VCaP (cell line): Measurements from ENCODE around the gene ORAI1.

Experiments
- H3K27ac ChIP-seq: fragments of 450-650 bp; 2 replicates; pipeline ENCODE4 v1.5.1; 2017
- TF ChIP-seq, protein P1 (sequence below): fragments of 450-650 bp; conservative IDR thresholded peaks from 2 replicates; pipeline ENCODE4 v1.5.1; 2017; ENCODE audit warnings: mild to moderate bottlenecking, moderate library complexity

ORAI1 gene

DNA sequence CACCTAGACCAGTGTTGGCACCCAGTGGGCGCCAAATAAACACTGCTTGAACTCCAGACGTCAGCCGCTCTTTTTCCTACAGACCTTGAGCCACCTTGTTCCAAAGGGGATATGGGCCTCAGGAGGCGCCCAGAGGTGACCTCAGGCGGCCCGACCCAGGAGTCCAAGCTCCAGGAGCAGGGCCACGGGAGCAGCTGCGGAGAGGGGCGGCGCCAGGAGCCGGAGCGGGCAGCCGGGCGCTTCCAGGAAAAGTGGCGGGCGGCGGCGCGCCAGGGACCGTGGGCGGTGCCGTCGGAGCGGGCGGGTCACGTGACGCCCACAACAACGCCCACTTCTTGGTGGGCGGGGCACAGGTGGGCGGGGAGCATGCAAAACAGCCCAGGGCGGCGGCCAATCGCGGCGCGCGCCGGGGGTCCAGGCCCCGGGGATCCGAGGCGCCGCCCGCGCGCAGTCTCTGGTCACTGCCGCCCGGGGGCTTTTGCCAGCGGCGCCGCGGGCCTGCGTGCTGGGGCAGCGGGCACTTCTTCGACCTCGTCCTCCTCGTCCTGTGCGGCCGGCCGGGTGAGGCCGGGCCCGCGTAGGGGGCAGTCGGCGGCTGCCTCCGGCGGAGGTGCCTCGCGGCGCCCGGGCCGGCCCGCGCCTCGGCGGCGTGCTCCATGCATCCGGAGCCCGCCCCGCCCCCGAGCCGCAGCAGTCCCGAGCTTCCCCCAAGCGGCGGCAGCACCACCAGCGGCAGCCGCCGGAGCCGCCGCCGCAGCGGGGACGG is at the start of gene ORAI1:
TSS of gene ORAI1 (plus strand) at position 444 of the 766 bp plus-strand sequence.
- peak within 1 kb of the TSS; percentile 85 for H3K27ac ChIP-seq
- TF ChIP-seq, protein P1, sequence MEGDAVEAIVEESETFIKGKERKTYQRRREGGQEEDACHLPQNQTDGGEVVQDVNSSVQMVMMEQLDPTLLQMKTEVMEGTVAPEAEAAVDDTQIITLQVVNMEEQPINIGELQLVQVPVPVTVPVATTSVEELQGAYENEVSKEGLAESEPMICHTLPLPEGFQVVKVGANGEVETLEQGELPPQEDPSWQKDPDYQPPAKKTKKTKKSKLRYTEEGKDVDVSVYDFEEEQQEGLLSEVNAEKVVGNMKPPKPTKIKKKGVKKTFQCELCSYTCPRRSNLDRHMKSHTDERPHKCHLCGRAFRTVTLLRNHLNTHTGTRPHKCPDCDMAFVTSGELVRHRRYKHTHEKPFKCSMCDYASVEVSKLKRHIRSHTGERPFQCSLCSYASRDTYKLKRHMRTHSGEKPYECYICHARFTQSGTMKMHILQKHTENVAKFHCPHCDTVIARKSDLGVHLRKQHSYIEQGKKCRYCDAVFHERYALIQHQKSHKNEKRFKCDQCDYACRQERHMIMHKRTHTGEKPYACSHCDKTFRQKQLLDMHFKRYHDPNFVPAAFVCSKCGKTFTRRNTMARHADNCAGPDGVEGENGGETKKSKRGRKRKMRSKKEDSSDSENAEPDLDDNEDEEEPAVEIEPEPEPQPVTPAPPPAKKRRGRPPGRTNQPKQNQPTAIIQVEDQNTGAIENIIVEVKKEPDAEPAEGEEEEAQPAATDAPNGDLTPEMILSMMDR: no peak; the same call in 1 of the 2 replicates

DNA sequence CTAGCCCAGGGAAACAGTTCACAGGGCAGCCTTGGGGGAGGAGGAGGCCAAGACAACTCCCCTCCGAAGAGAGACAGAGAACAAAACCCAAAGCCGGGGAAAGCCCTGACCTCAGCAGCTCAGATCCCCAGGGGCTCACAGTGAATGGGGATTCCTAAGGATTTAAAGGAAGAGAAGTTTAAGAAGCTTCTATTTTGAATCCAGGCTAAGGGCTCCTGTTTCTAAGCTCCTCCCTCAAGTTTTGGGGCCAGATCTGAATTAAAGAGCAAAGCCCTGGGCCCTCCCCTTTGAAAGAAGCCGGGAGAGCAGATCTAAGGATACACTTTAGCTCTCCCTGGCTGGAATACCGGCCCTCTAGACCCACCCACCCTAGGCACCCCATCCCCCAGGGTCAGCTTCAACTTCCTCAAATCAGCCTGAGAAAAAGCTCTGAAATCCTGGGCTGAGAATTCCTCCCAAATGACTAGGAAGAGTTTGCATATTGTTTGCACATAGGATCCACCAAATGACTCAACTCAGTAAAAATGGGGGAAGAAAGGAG is 49.4 kb upstream of the ORAI1 start:
- TF ChIP-seq, protein P1: no peak
- no peak overlapping the region for H3K27ac ChIP-seq

DNA sequence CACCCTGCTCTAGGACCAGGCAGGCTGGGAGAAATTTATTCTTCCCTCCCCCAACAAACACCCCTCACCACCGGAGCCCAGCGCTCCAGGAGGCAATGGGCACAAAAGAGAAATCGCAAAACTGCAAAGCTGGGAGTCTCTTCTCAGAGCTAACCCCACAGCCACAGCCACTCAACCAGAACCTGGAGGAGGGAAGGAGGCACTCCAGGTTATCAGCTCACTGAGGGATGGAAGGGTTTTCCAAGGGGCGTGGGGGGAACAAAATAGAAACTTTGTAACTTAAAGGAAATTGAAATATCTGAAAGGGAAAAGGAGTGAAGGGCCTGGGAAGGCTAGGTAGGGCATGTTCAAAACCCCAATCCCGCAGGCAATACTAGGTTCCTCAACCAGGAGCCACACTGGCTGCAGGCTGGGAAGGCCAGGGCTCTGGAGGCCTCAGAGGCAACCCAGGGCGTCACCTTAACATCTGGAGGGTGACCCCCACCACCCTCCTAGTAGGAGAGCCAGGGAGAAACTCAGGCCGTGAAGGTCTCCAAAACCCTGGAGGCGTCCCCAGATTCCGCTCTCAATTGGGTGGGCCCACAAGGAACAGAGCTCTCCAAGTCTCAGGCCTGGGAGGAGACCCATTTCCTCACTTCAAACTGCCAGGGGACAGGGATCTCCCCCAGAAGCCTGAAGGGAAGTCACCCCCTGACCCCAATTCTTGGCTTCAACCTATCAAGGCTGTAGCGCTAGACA is 48.7 kb upstream of the ORAI1 start:
- no peak overlapping the region for H3K27ac ChIP-seq
- TF ChIP-seq, protein P1: no peak

DNA sequence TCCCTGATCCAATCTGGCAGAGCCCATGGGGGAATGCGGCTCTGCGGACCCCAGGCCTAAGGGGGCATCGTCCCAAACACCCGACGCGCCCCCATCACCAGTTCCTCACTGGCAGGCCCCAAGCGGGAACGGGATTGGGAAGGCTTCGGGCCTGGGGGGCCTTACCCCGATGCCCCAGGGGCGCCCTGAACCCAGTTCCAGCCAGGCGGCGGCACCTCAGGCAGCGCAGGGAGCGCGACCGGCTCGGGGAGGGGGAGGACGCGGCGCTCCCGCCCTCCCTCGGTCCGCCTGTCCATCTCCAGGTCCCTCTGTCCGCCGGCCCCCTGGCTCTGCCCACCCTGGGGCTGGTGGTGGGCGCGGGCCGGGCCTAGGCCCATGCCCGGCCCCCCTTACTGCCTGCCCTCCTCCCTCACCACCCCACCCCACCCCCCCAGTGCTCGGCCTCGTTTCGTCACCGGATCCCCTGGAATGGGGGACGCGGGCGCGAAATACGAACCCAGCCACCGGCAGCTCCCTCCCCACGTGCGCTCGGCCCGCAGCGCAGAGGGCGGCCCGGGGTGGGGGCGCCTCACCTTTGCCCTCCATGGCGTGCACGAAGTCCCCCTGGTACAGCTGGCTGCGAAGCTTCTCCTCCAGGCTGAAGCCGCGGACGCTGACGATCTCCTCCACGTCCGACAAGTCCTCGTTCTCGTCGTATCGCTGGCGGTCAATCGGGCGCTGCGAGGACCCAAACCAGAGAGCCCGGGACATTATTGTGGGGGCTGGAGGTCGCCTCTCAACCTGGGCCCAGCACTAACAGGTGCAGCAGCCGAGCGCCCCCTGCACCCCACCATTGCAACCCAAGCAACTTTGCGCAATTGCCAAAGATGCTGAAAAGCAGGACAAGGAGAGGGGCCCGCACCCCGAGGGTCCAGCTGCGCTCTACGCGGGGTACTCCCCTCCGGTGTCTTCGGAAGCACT is 47.8 kb upstream of the ORAI1 start:
- H3K27ac ChIP-seq: peak overlapping the region; percentile 83; the same call in 1 of the 2 replicates

DNA sequence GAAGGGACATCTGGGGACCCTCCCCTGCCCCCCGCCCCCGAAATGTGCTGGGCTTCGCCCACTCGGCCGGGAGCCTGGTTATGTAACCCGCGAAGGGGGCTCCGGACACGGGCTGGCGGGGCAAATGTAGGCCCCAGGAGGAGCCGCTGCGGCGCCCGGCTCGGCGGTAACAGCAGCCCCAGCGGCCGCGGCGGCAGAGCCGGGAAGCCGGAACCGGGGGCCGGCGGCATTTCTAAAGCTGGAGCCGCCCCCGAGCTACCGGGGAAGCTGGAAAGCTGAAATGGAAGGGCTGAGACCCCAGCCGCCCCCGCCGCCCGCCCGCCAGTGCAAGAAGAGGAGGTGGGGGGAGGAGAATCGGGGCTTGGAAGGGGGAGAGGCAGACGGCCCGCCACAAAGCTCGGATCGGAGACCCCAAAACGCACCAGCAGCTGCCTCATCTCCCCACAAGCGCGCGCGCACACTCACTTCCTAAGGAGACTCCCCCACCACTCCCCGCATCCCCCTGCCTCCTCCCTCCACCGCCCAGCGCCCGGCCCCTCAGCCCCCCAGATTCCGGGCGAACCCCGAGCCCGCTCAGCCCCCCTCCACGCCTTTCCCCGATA is 47.0 kb upstream of the ORAI1 start:
- H3K27ac ChIP-seq: peak overlapping the region; percentile 83; the same call in 1 of the 2 replicates
- TF ChIP-seq, protein P1: peak; percentile 12; the same call in 1 of the 2 replicates

More for the DNA sequence above, 47.8 kb upstream of the ORAI1 start:
- TF ChIP-seq, protein P1: no peak

DNA sequence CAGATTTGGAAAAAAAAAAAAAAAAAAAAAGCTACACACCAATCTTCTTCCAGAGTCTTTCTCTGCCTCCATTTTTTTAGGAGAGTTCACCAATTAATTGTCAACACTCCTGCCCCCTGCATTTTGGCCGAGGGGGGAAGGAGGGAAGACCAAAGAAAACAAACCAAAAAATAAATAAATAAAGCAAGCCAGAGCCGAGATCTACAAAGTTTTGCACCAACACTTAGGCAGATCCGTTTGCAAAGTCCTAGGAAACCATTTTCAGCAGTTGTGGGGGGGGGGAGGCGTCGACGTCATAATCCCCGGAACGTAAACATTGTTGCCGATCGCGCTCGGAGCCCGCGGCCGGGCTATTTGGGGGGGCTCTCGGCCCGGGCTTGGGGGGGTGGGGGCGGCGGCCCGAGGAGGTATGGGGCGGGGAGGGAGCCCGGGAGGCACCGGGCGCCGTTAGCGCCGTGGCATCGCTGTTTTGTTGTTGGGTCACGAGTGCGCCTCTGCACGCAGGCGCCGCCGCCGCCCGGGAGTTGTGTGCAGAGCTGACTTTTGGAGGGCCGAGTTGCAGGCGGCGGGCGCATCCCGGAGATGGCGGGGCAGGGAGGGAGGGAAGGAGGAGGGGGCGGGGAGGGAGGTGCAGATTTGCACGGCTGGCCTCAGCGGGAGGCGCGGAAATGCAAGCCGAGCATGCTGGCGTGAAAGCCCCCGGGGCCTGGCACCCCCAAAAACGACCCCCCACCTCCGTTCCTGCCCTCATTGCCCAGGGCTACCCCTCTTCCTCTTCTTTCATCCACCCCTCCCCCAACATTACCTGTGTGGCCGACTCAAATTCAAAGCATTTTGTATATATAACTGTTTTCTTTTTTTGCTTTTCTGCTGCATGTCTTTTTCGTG is 46.1 kb upstream of the ORAI1 start:
- TF ChIP-seq, protein P1: no peak
- peak overlapping the region; percentile 83 for H3K27ac ChIP-seq
